ENCODE results near the gene RUNX2. TPM values are rescaled to one million over a fixed set of nuclear protein-coding genes. Genes with fewer than 3 reads are reported as not detected.

RUNX2 gene
- total and polyA plus RNA-seq, 12 donors, result 0.20 to 3.0 (median 1.6) TPM

DNA sequence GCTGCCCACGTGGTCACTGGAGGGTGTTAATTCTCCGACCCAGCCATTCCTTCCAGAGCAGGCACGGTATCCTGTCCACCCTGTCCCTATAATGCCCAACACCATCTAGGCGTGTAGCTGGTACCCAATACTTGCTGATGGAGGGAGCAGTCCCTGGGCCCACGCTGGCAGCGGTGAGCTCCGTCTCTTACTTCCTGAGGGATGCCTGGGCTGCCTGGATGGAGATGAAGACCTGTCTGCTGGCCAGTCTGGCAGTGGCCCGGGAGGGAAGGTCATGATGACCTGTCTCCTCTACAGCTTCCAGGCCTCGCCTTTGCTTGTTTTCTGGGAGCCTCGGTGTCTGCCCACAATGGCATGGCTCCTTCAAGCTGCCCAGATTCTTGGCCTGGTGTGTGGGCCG lies 347.5 kb downstream of the RUNX2 start:
- TF ChIP-seq CTCF (IDR thresholded peaks at IDR 0.05), result no peak
- no peaks in the 10 kb centered on the region for H3K36me3 ChIP-seq
- ATAC-seq (no peak), DNase-seq (no peak)
- H3K27me3 ChIP-seq, result peaks cover 0 to 11% (median 0%) of the 10 kb centered on the region in 7 donors
- H3K4me3 ChIP-seq, result no peak overlapping the region
- intact Hi-C loops (cut with DNase I), result no loop called here
- WGBS, 2 donors, result 93 to 94% methylated on average over 11 of the region's 11 CpGs
- no peak overlapping the region for H3K27ac ChIP-seq
- H3K9me3 ChIP-seq, result peaks cover 0 to 11% (median 0%) of the 10 kb centered on the region in 11 donors
- H3K4me1 ChIP-seq, result peaks cover 0 to 22% (median 0%) of the 10 kb centered on the region in 9 donors

DNA sequence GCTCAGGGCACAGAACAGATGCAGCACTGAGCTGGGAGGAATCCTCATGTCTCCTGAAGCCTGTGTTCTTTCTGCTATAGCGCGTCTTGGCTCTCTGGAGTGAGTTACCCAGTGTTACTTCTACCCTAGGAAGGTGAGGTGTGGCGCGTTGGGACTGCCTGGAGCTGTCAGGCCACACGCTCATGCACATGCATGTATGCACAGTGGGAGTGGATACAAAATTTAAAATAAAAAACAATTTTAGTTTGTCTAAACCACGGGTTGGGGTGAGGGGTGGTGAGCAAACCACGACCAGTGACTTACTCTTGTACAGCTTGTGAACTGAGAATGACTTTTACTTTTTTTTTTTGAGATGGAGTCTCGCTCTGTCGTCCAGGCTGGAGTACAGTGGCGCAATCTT lies 348.2 kb downstream of the RUNX2 start:
- intact Hi-C loops (cut with DNase I), result no loop called here
- peaks cover 0 to 22% (median 0%) of the 10 kb centered on the region in 9 donors for H3K4me1 ChIP-seq
- WGBS, 2 donors, result 94 to 95% methylated on average over 10 of the region's 10 CpGs
- ATAC-seq (no peak), DNase-seq (no peak)
- no peak overlapping the region for H3K27ac ChIP-seq
- no peak for TF ChIP-seq CTCF (IDR thresholded peaks at IDR 0.05)
- H3K4me3 ChIP-seq, result no peak overlapping the region
- H3K9me3 ChIP-seq, result peaks cover 0 to 19% (median 0%) of the 10 kb centered on the region in 11 donors
- peaks cover 0 to 11% (median 0%) of the 10 kb centered on the region in 7 donors for H3K27me3 ChIP-seq
- no peaks in the 10 kb centered on the region for H3K36me3 ChIP-seq

DNA sequence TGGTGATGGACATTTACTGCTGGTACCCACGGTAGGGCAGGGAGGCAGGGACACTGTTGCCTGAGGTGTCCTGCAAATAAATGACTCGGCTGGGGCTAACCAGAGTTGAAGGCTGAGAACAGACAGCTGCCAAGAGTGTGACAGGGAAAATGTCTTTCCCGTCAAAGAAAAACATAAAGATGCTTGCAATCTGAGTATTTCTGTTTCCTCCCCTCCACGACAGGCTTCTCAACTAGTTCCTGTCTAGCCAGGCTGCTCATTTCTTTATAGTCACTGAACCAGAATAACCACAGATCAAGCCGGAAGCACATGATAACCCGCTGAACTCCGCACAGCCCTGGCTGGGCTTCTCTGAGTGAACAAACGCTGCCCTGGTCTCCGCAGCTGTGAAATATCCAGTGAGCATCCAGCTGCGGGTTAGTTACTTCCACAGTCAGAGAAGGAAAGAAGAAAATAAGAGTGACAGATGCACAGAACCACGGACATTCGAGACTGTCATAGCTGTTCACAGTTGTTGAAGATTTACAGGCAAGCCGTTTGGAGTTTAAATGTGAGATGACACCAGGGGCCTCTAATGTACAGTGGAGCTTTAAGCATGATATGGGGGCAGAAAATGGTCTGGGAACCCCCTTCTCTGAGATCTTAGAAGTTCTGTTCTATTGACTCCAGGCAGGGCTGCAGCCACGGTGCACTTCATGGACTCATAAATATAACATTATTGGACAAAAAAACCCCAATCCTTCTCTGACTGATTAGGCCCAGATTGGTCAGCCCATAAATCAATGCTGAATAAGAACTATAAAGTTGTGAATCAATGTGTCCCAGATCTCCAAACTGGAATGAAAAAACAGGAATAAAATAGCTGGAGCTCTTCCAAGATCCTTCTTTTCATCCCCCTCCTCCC lies 349.5 kb downstream of the RUNX2 start:
- Histone ChIP-seq H3K27me3 (peaks cover 0 to 11% (median 0%) of the 10 kb centered on the region in 7 donors), H3K4me1 (peaks cover 0 to 22% (median 0%) of the 10 kb centered on the region in 9 donors), H3K4me3 (peak overlapping the region in 1 of 10 donors; percentile 4), H3K9me3 (peaks cover 0 to 30% (median 8%) of the 10 kb centered on the region in 11 donors), H3K36me3 (no peaks in the 10 kb centered on the region), H3K27ac (peak overlapping the region in 1 of 10 donors; percentile 38)
- intact Hi-C loops (cut with DNase I), result no loop called here
- 26 to 42% methylated on average over 14 of the region's 14 CpGs for WGBS, 2 donors
- peak; percentile 50 to 79 (median 69) for ATAC-seq
- DNase-seq, result peak; percentile 21 to 24
- no peak for TF ChIP-seq CTCF (IDR thresholded peaks at IDR 0.05)

DNA sequence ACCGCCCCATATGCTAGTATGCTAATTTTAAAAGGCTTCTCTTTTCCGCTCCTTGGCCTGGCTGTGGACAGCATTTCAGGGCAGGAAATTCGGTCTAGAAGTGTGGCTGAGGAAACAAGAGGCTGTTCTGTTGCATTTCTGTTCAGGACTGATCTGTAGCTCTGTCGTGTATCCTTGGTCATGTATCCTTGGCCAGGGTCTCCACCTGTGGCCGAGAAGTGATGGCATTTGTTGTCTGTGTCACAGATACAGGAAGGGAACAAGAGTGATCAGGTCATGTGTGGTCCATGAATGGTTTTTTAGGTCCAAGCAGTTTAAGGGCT lies 350.1 kb downstream of the RUNX2 start:
- TF ChIP-seq CTCF (IDR thresholded peaks at IDR 0.05), result no peak
- Histone ChIP-seq H3K36me3 (no peaks in the 10 kb centered on the region), H3K27ac (no peak overlapping the region), H3K9me3 (peaks cover 0 to 30% (median 8%) of the 10 kb centered on the region in 11 donors), H3K4me1 (peaks cover 0 to 22% (median 0%) of the 10 kb centered on the region in 9 donors), H3K27me3 (peaks cover 0 to 11% (median 0%) of the 10 kb centered on the region in 7 donors), H3K4me3 (no peak overlapping the region)
- DNase-seq, result no peak
- 69 to 74% methylated on average over 5 of the region's 5 CpGs for WGBS, 2 donors
- intact Hi-C loops (cut with DNase I), result no loop called here
- no peak for ATAC-seq
